ENCODE results near the gene FHIT. TPM values are rescaled to one million over a fixed set of nuclear protein-coding genes. Genes with fewer than 3 reads are reported as not detected.

FHIT gene
- total RNA-seq, 1 experiment from 2014 or later: 3.6 TPM

GRCh38 chr3:60025096-60026050 is 1225.9 kb downstream of the FHIT start:
- TF ChIP-seq EZH2phosphoT487 (IDR thresholded peaks at IDR 0.05; ENCODE audit: borderline replicate concordance, low read length): no peak
- no peak for TF ChIP-seq CTCF (conservative IDR thresholded peaks at IDR 0.05; ENCODE audit: low read depth, low read length)
- TF ChIP-seq EZH2 (IDR thresholded peaks at IDR 0.05; ENCODE audit: low read length, unreplicated experiment): no peak
- no peak overlapping the region for H2AFZ ChIP-seq (ENCODE audit: low read length)
- no peaks in the 10 kb centered on the region for H3K4me1 ChIP-seq (ENCODE audit: insufficient read depth, low read length)
- H3K27ac ChIP-seq (ENCODE audit: low read length): no peak overlapping the region
- POLR2A ChIA-PET (ENCODE audit: unreplicated experiment): no interaction called here
- H3K4me2 ChIP-seq (ENCODE audit: low read length): no peak overlapping the region
- no peaks in the 10 kb centered on the region for H3F3A ChIP-seq (ENCODE audit: low read length, unreplicated experiment)
- H3K4me3 ChIP-seq (ENCODE audit: low read length): no peak overlapping the region
- no peak for ATAC-seq
- H3K79me2 ChIP-seq (ENCODE audit: low read length): no peaks in the 10 kb centered on the region
- H3K9me3 ChIP-seq (ENCODE audit: low read length): no peaks in the 10 kb centered on the region
- intact Hi-C loops (cut with micrococcal nuclease): no loop called here
- no peaks in the 10 kb centered on the region for H4K20me1 ChIP-seq (ENCODE audit: low read length)
- CTCF ChIA-PET: no interaction called here
- no peaks in the 10 kb centered on the region for H3K36me3 ChIP-seq (ENCODE audit: low read depth, low read length)
- no peak for DNase-seq
- no peak overlapping the region for H3K9ac ChIP-seq (ENCODE audit: low read length)
- no peaks in the 10 kb centered on the region for H3K27me3 ChIP-seq (ENCODE audit: low read length)
- no TSS peak for BruUV-seq (replicated peaks)
- H3K9me2 ChIP-seq (replicated peaks; ENCODE audit: low read length): no peaks in the 10 kb centered on the region

- no peak overlapping the region for H3K4me3 ChIP-seq (ENCODE audit: low read length)
- no peaks in the 10 kb centered on the region for H3K4me1 ChIP-seq (ENCODE audit: insufficient read depth, low read length)
- H3K79me2 ChIP-seq (ENCODE audit: low read length): no peaks in the 10 kb centered on the region
- CTCF ChIA-PET: no interaction called here
- no peak overlapping the region for H3K9ac ChIP-seq (ENCODE audit: low read length)
- POLR2A ChIA-PET (ENCODE audit: unreplicated experiment): no interaction called here
- no peaks in the 10 kb centered on the region for H3F3A ChIP-seq (ENCODE audit: low read length, unreplicated experiment)
- no peak overlapping the region for H2AFZ ChIP-seq (ENCODE audit: low read length)
- H4K20me1 ChIP-seq (ENCODE audit: low read length): no peaks in the 10 kb centered on the region
- H3K27me3 ChIP-seq (ENCODE audit: low read length): no peaks in the 10 kb centered on the region
- no peak overlapping the region for H3K27ac ChIP-seq (ENCODE audit: low read length)
- no peaks in the 10 kb centered on the region for H3K9me2 ChIP-seq (replicated peaks; ENCODE audit: low read length)
- intact Hi-C loops (cut with micrococcal nuclease): no loop called here
- no TSS peak for BruUV-seq (replicated peaks)
- H3K4me2 ChIP-seq (ENCODE audit: low read length): no peak overlapping the region
- ATAC-seq: no peak
- H3K36me3 ChIP-seq (ENCODE audit: low read depth, low read length): no peaks in the 10 kb centered on the region
- no peaks in the 10 kb centered on the region for H3K9me3 ChIP-seq (ENCODE audit: low read length)
- DNase-seq: no peak
- no peak for TF ChIP-seq CTCF (conservative IDR thresholded peaks at IDR 0.05; ENCODE audit: low read depth, low read length)
These were observed 1226.9 kb downstream of the FHIT start for GRCh38 chr3:60024400-60024799.

GRCh38 chr3:60023189-60023588 is 1228.1 kb downstream of the FHIT start:
- no peaks in the 10 kb centered on the region for H3K4me1 ChIP-seq (ENCODE audit: insufficient read depth, low read length)
- no peaks in the 10 kb centered on the region for H3K36me3 ChIP-seq (ENCODE audit: low read depth, low read length)
- no peak for ATAC-seq
- H3K27me3 ChIP-seq (ENCODE audit: low read length): no peaks in the 10 kb centered on the region
- intact Hi-C loops (cut with micrococcal nuclease): no loop called here
- H2AFZ ChIP-seq (ENCODE audit: low read length): no peak overlapping the region
- TF ChIP-seq CTCF (conservative IDR thresholded peaks at IDR 0.05; ENCODE audit: low read depth, low read length): no peak
- no peak for TF ChIP-seq EZH2 (IDR thresholded peaks at IDR 0.05; ENCODE audit: low read length, unreplicated experiment)
- TF ChIP-seq EZH2phosphoT487 (IDR thresholded peaks at IDR 0.05; ENCODE audit: borderline replicate concordance, low read length): no peak
- DNase-seq: no peak
- BruUV-seq (replicated peaks): no TSS peak
- H3K79me2 ChIP-seq (ENCODE audit: low read length): no peaks in the 10 kb centered on the region
- no peaks in the 10 kb centered on the region for H3K9me2 ChIP-seq (replicated peaks; ENCODE audit: low read length)
- no peaks in the 10 kb centered on the region for H3K9me3 ChIP-seq (ENCODE audit: low read length)
- no peak overlapping the region for H3K4me2 ChIP-seq (ENCODE audit: low read length)
- H3K4me3 ChIP-seq (ENCODE audit: low read length): no peak overlapping the region
- POLR2A ChIA-PET (ENCODE audit: unreplicated experiment): no interaction called here
- no peaks in the 10 kb centered on the region for H4K20me1 ChIP-seq (ENCODE audit: low read length)
- CTCF ChIA-PET: no interaction called here
- no peak overlapping the region for H3K27ac ChIP-seq (ENCODE audit: low read length)
- H3F3A ChIP-seq (ENCODE audit: low read length, unreplicated experiment): no peaks in the 10 kb centered on the region
- no peak overlapping the region for H3K9ac ChIP-seq (ENCODE audit: low read length)

Data from PC-3 (cell line).